ENCODE results near the gene SLITRK1.

SLITRK1 gene

DNA sequence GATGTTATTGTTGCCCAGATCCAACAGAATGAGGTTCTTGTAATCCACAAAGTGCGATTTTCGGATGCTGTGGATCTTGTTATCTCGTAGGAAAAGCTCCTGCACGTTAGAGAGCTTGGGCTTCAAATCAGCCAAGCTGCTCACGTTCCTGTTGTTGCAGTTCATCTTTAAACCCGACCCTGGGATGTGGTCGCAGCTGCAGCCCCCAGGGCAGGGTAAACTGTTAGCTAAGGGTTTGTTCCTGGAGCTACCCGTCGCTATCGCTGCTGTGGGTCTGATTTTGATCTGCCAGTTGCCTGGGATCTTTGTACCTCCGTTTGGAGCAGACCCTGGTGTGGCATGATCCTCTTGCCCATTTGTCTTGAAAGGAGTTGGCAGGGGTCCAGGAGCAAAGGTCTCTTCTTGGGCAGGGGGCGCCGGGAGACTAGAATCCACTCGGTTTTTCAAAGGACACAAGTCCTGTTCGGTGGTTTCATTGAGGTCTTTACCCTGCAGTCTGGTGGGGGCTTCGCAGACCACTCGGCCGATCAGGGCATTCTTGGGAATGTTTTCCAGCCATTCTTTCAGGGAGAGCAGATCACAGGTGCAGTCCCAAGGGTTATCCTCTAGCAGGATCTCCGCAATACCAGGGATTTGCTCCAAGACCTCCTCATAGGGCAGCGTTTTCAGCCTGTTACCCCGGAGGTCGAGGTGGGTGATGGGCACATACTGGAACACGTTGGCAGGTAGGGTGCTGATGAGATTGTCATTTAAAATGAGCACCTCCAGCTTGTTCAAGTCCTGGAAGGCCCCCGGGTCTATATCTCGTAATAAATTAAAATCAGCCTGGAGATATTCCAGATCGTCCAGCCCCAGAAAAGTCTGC is 1.8 kb downstream of the SLITRK1 start:
- no peak for TF ChIP-seq CREB1 (IDR thresholded peaks at IDR 0.05; ENCODE audit: low read depth)
- no peak for TF ChIP-seq NFIC (IDR thresholded peaks at IDR 0.05)
- no peak for TF ChIP-seq USF1 (IDR thresholded peaks at IDR 0.05)
- TF ChIP-seq MAX (IDR thresholded peaks at IDR 0.05) = no peak
- TF ChIP-seq TEAD4 (IDR thresholded peaks at IDR 0.05) = no peak
- TF ChIP-seq, protein P1, sequence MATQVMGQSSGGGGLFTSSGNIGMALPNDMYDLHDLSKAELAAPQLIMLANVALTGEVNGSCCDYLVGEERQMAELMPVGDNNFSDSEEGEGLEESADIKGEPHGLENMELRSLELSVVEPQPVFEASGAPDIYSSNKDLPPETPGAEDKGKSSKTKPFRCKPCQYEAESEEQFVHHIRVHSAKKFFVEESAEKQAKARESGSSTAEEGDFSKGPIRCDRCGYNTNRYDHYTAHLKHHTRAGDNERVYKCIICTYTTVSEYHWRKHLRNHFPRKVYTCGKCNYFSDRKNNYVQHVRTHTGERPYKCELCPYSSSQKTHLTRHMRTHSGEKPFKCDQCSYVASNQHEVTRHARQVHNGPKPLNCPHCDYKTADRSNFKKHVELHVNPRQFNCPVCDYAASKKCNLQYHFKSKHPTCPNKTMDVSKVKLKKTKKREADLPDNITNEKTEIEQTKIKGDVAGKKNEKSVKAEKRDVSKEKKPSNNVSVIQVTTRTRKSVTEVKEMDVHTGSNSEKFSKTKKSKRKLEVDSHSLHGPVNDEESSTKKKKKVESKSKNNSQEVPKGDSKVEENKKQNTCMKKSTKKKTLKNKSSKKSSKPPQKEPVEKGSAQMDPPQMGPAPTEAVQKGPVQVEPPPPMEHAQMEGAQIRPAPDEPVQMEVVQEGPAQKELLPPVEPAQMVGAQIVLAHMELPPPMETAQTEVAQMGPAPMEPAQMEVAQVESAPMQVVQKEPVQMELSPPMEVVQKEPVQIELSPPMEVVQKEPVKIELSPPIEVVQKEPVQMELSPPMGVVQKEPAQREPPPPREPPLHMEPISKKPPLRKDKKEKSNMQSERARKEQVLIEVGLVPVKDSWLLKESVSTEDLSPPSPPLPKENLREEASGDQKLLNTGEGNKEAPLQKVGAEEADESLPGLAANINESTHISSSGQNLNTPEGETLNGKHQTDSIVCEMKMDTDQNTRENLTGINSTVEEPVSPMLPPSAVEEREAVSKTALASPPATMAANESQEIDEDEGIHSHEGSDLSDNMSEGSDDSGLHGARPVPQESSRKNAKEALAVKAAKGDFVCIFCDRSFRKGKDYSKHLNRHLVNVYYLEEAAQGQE (IDR thresholded peaks at IDR 0.05; ENCODE audit: low read depth) = no peak

DNA sequence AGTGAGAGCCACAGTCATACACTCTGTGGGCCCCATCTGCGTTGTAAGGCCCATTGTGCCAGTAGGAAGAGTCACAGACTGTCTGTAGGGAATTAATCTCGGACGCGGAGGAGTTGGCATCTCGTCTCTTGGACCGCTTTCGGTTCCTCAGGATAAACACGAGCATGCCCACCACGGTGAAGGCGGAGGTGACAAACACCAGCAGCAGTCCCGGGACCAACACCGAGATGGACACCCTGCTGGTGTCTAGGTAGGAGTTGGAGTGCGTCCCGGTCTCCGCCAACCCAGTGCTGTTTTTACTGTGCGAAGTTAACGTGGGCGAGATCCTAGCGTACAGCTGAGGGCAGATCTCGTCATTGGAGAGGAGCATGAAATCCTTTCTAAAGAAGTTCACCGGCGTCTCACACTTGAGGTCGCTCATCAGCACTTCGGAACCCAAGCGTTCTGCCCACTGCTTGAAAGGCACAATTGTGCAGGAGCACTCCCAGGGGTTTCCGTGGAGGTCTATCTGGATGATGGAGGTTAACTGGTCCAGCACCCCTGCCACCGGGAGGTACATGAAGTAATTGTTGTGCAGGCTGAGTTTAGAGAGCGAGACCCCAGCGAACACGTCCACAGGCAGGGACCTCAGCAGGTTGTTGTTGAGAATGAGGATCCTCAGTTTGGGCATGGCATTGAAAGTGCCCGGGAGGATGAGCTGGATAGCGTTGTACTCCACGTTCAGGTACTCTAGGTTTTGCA is 2.7 kb downstream of the SLITRK1 start:
- no peak for TF ChIP-seq CREB1 (IDR thresholded peaks at IDR 0.05; ENCODE audit: low read depth)
- no peak for TF ChIP-seq NFIC (IDR thresholded peaks at IDR 0.05)
- TF ChIP-seq EP300 (IDR thresholded peaks at IDR 0.05; ENCODE audit: borderline replicate concordance) = no peak
- no peak for TF ChIP-seq ZBTB7A (IDR thresholded peaks at IDR 0.05; ENCODE audit: low read depth)
- no peak for TF ChIP-seq MAX (IDR thresholded peaks at IDR 0.05)
- TF ChIP-seq RAD21 (IDR thresholded peaks at IDR 0.05; ENCODE audit: low read depth) = no peak
- no peak for TF ChIP-seq YY1 (IDR thresholded peaks at IDR 0.05; ENCODE audit: low read depth)
- TF ChIP-seq TCF12 (IDR thresholded peaks at IDR 0.05; ENCODE audit: low read depth) = no peak
- TF ChIP-seq, protein P1 (IDR thresholded peaks at IDR 0.05; ENCODE audit: low read depth) = no peak
- no peak for TF ChIP-seq CEBPB (IDR thresholded peaks at IDR 0.05)

- no peak for TF ChIP-seq MAX (IDR thresholded peaks at IDR 0.05)
- TF ChIP-seq EP300 (IDR thresholded peaks at IDR 0.05; ENCODE audit: borderline replicate concordance) = no peak
These were observed 3.4 kb downstream of the SLITRK1 start for GRCh38 chr13:83878691-83879430.

DNA sequence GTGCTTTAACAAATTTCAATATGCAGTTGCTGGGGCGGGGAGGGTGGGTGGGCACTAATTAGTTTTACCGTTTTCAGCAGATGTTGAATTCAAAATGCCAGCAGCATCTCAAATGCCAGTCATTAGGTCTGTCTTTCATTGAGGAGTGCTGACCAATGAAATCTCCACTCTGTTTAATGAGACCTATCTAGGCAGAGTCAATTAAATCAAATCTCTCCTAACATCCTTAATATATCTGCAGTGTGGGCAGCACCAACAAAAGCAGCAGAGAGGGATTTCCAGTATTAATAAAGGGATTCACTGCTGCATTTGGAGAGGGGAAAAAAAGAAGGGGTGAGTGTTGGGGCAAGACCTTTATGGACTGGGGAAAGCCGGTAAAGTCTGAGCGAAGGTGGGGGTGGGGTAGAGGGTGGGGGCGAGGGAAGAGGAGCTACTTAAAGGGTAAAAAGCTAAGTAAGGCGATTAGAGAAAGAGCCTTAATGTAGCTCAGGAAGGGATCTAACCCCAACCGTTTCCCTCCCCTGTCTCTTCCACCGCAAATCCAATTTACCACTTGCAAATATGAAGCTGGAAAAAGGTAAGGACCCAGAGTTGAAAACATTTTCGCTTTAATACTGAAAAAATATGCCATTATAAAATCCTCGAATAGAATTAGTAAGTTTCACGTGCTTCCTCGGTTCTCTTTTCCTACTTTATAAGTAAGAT is 4.5 kb downstream of the SLITRK1 start:
- TF ChIP-seq USF1 (IDR thresholded peaks at IDR 0.05) = no peak
- no peak for TF ChIP-seq TEAD4 (IDR thresholded peaks at IDR 0.05)
- no peak for TF ChIP-seq EGR1 (IDR thresholded peaks at IDR 0.05)
- TF ChIP-seq MAX (IDR thresholded peaks at IDR 0.05) = no peak
- TF ChIP-seq NFIC (IDR thresholded peaks at IDR 0.05) = no peak
- no peak for TF ChIP-seq EP300 (IDR thresholded peaks at IDR 0.05; ENCODE audit: borderline replicate concordance)
- TF ChIP-seq TCF12 (IDR thresholded peaks at IDR 0.05; ENCODE audit: low read depth) = no peak
- TF ChIP-seq CEBPB (IDR thresholded peaks at IDR 0.05) = no peak
- no peak for TF ChIP-seq RAD21 (IDR thresholded peaks at IDR 0.05; ENCODE audit: low read depth)
- TF ChIP-seq FOXM1 (IDR thresholded peaks at IDR 0.05; ENCODE audit: borderline replicate concordance, low read depth) = no peak
- TF ChIP-seq, protein P1 (IDR thresholded peaks at IDR 0.05; ENCODE audit: low read depth) = no peak
- no peak for TF ChIP-seq TAF1 (IDR thresholded peaks at IDR 0.05; ENCODE audit: low read depth)
- no peak for TF ChIP-seq YY1 (IDR thresholded peaks at IDR 0.05; ENCODE audit: low read depth)
- no peak for TF ChIP-seq ZBTB7A (IDR thresholded peaks at IDR 0.05; ENCODE audit: low read depth)
- TF ChIP-seq CREB1 (IDR thresholded peaks at IDR 0.05; ENCODE audit: low read depth) = no peak
